CD4-positive, alpha-beta T cell (primary cell): ENCODE data around the gene CATSPERE. TPM values are rescaled to one million over a fixed set of nuclear protein-coding genes. Genes with fewer than 3 reads are reported as not detected.
"Not testable (repeated sequence)": the region's sequence is repeated elsewhere in the genome, so short reads cannot be mapped to it uniquely, and the experiment has no call there.

Experiments used
- ATAC-seq: fragments of 200-7000 bp; cut with Tn5 transposase; one replicate; pipeline ENCODE4 v1.10.0; 2022; ENCODE audit warnings: mild to moderate bottlenecking; ENCODE audit not compliant: poor library complexity
- CTCF ChIA-PET: fragments of 350-600 bp; sonication (Branson Sonifier 250); formaldehyde crosslinking; loops from one replicate; lab custom pipeline; 2021; ENCODE audit warnings: antibody characterized with exemption, inconsistent platforms; lab: Charles Lee
- POLR2A ChIA-PET: fragments of 350-600 bp; sonication (Branson Sonifier 250); formaldehyde crosslinking; loops from one replicate; lab custom pipeline; 2021; ENCODE audit warnings: antibody characterized with exemption, inconsistent platforms; lab: Charles Lee
- DNase-seq, 14 experiments: peaks; one replicate each; pipeline ENCODE4 v3.0.0-alpha.2; 2013 to 2020; ENCODE audit warnings: mixed read lengths in 2 of 14
- H3K27ac ChIP-seq, 2 donors: one replicate each; pipeline versions ENCODE4 v1.5.1 to v1.7.0; 2013; ENCODE audit warnings: low read length in 2 of 2, low read depth in 1 of 2, mild to moderate bottlenecking in 1 of 2
- H3K27me3 ChIP-seq, 2 experiments: 1 replicate in 1 of 2; 2 replicates in 1 of 2; pipeline versions ENCODE4 v1.6.1 to v1.7.0; 2013; ENCODE audit warnings: low read length in 2 of 2, control low read depth in 1 of 2, mild to moderate bottlenecking in 1 of 2, moderate library complexity in 1 of 2; ENCODE audit not compliant: insufficient read depth in 2 of 2, control insufficient read depth in 1 of 2
- H3K36me3 ChIP-seq: one replicate; pipeline ENCODE4 v1.6.1; 2013; ENCODE audit warnings: low read length, control low read depth; ENCODE audit not compliant: insufficient read depth
- H3K4me1 ChIP-seq: one replicate; pipeline ENCODE4 v1.6.1; 2013; ENCODE audit warnings: low read length, control low read depth; ENCODE audit not compliant: insufficient read depth
- H3K4me3 ChIP-seq: one replicate; pipeline ENCODE4 v1.5.1; 2013; ENCODE audit warnings: mild to moderate bottlenecking, low read length, moderate library complexity
- H3K9me3 ChIP-seq, 2 experiments: 1 replicate in 1 of 2; 2 replicates in 1 of 2; pipeline versions ENCODE4 v1.6.1 to v1.7.0; 2013; ENCODE audit warnings: low read length in 2 of 2, mild to moderate bottlenecking in 2 of 2, control low read depth in 1 of 2, moderate library complexity in 1 of 2; ENCODE audit not compliant: control insufficient read depth in 1 of 2, insufficient read depth in 1 of 2
- H3K27ac Mint-ChIP-seq: one replicate; pipeline ENCODE4 v1.8.0; 2020; ENCODE audit warnings: mixed read lengths
- H3K27me3 Mint-ChIP-seq: one replicate; pipeline ENCODE4 v1.8.0; 2021; ENCODE audit warnings: mixed read lengths
- H3K36me3 Mint-ChIP-seq: one replicate; pipeline ENCODE4 v1.8.0; 2021; ENCODE audit warnings: low read depth, mixed read lengths
- H3K4me1 Mint-ChIP-seq: one replicate; pipeline ENCODE4 v1.8.0; 2021; ENCODE audit warnings: low read depth, mixed read lengths
- H3K4me3 Mint-ChIP-seq: one replicate; pipeline ENCODE4 v1.8.0; 2020; ENCODE audit warnings: mild to moderate bottlenecking, mixed read lengths
- H3K9me3 Mint-ChIP-seq: one replicate; pipeline ENCODE4 v1.8.0; 2020; ENCODE audit warnings: mixed read lengths
- CTCF ChIP-seq: fragments of 200-600 bp; IDR thresholded peaks from one replicate; pipeline ENCODE4 v1.8.0; 2022; ENCODE audit warnings: antibody characterized with exemption, mild to moderate bottlenecking
- intact Hi-C, 2 experiments: fragments of 100-400 bp; cut with DNase I in 1 of 2; cut with micrococcal nuclease in 1 of 2; formaldehyde crosslinking; loops; one replicate each; pipeline versions ENCODE4 v1.15.1 to v1.9.0; 2023 to 2025; cut with DNase I, micrococcal nuclease
- total RNA-seq, 174 experiments: library from RNA in 2 of 174; stranded (reverse) in 2 of 174; gene quantifications; one replicate each; pipeline ENCODE4 v1.2.3 and lab custom pipeline; 2021 to 2026

Gene CATSPERE
- total RNA-seq, 2 experiments from 2014 or later: 0.91 to 1.4 TPM

- ATAC-seq (no peak), DNase-seq (no peak)
- TF ChIP-seq CTCF: no peak
- H3K36me3 ChIP-seq: peaks cover 24% of the 10 kb centered on the region
- H3K4me3 Mint-ChIP-seq: no peak overlapping the region
- H3K4me1 ChIP-seq: no peaks in the 10 kb centered on the region
- H3K4me3 ChIP-seq: no peak overlapping the region
- no peaks in the 10 kb centered on the region for H3K9me3 ChIP-seq
- H3K27ac ChIP-seq: no peak overlapping the region
- POLR2A ChIA-PET: no interaction called here
- H3K36me3 Mint-ChIP-seq: peaks cover 38% of the 10 kb centered on the region
- CTCF ChIA-PET: no interaction called here
- no peak overlapping the region for H3K27ac Mint-ChIP-seq
- H3K27me3 ChIP-seq: no peaks in the 10 kb centered on the region
- intact Hi-C loops: loop anchor here (10.0 kb wide), 4 partner anchors 315 to 1905 kb away; partner anchors contain the start of genes CNST (in 1 of the 2) and TFB2M (in 1 of the 2)
- no peaks in the 10 kb centered on the region for H3K9me3 Mint-ChIP-seq
- no peaks in the 10 kb centered on the region for H3K27me3 Mint-ChIP-seq
- peaks cover 43% of the 10 kb centered on the region for H3K4me1 Mint-ChIP-seq
Measured at GRCh38 chr1:244659694-244660093, 198.6 kb downstream of the CATSPERE start.

GRCh38 chr1:244660595-244660994 is 199.5 kb downstream of the CATSPERE start:
- peaks cover 43% of the 10 kb centered on the region for H3K4me1 Mint-ChIP-seq
- DNase-seq (no peak), ATAC-seq (no peak)
- H3K27me3 ChIP-seq: no peaks in the 10 kb centered on the region
- no peaks in the 10 kb centered on the region for H3K9me3 ChIP-seq
- H3K4me3 ChIP-seq: no peak overlapping the region
- no peaks in the 10 kb centered on the region for H3K4me1 ChIP-seq
- no peak overlapping the region for H3K4me3 Mint-ChIP-seq
- no peak for TF ChIP-seq CTCF
- H3K27ac Mint-ChIP-seq: no peak overlapping the region
- ChIA-PET POLR2A (no interaction called here), CTCF (no interaction called here)
- intact Hi-C loops: no loop called here
- H3K36me3 ChIP-seq: peaks cover 24% of the 10 kb centered on the region
- no peak overlapping the region for H3K27ac ChIP-seq
- no peaks in the 10 kb centered on the region for H3K9me3 Mint-ChIP-seq
- H3K27me3 Mint-ChIP-seq: no peaks in the 10 kb centered on the region
- H3K36me3 Mint-ChIP-seq: peaks cover 38% of the 10 kb centered on the region

GRCh38 chr1:244661569-244662312 is 200.7 kb downstream of the CATSPERE start:
- peaks cover 19% of the 10 kb centered on the region for H3K36me3 ChIP-seq
- H3K27ac ChIP-seq, H3K9me3 Mint-ChIP-seq, CTCF ChIA-PET, ATAC-seq, H3K4me1 ChIP-seq, H3K27me3 ChIP-seq, H3K9me3 ChIP-seq, H3K27ac Mint-ChIP-seq, H3K27me3 Mint-ChIP-seq, intact Hi-C loops, H3K4me3 ChIP-seq, DNase-seq, H3K4me3 Mint-ChIP-seq, POLR2A ChIA-PET: not testable (repeated sequence)
- Mint-ChIP-seq H3K36me3 (peaks cover 38% of the 10 kb centered on the region), H3K4me1 (peaks cover 43% of the 10 kb centered on the region)

DNA sequence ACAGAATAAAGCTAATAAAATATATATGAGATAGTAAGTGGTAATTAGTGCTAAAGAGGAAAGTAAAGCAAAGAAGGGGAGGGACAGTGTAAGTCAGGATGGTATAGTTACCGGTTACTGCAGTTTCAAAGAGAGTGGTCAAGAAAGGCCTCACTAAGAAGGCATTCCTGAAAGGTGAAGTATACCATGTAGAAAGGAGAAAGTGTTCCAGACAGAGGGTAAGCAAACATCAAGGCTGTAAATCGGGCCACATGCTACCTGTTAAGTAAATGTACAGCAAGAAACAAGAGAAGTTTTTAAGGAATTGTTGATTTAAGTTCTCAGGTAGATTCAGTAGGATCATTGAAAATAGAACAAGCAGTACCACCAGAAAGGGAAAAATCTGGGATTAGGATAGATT is 201.5 kb downstream of the CATSPERE start:
- peaks cover 32% of the 10 kb centered on the region for H3K36me3 Mint-ChIP-seq

More for the DNA sequence above, 201.5 kb downstream of the CATSPERE start:
- DNase-seq (no peak), ATAC-seq (no peak)
- Mint-ChIP-seq H3K27ac (no peak overlapping the region), H3K4me1 (peaks cover 36% of the 10 kb centered on the region), H3K9me3 (no peaks in the 10 kb centered on the region), H3K4me3 (no peak overlapping the region), H3K27me3 (no peaks in the 10 kb centered on the region)
- Histone ChIP-seq H3K27me3 (no peaks in the 10 kb centered on the region), H3K9me3 (no peaks in the 10 kb centered on the region), H3K36me3 (peaks cover 10% of the 10 kb centered on the region), H3K4me1 (no peaks in the 10 kb centered on the region), H3K27ac (no peak overlapping the region), H3K4me3 (no peak overlapping the region)
- intact Hi-C loops: no loop called here
- POLR2A ChIA-PET: no interaction called here
- no peak for TF ChIP-seq CTCF
- CTCF ChIA-PET: no interaction called here
